ENCODE measurements around the gene CNPY2.
"Not testable (repeated sequence)": the region's sequence is repeated elsewhere in the genome, so short reads cannot be mapped to it uniquely, and the experiment has no call there.

DNA sequence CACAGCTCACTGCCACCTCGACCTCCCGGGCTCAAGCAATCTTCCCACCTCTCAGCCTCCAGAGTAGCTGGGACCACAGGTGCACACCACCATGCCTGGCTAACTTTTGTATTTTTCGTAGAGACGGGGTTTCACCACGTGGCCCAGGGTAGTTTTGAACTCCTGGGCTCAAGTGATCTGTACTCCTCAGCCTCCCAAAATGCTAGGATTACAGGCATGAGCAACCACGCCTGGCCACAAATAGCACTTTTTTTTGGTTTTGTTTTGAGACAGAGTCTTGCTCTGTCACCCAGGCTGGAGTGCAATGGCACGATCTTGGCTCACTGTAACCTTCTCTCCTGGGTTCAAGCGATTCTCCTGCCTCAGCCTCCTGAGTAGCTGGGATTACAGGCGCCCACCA lies 31.5 kb upstream of the CNPY2 start:
- TF ChIP-seq, protein P1, sequence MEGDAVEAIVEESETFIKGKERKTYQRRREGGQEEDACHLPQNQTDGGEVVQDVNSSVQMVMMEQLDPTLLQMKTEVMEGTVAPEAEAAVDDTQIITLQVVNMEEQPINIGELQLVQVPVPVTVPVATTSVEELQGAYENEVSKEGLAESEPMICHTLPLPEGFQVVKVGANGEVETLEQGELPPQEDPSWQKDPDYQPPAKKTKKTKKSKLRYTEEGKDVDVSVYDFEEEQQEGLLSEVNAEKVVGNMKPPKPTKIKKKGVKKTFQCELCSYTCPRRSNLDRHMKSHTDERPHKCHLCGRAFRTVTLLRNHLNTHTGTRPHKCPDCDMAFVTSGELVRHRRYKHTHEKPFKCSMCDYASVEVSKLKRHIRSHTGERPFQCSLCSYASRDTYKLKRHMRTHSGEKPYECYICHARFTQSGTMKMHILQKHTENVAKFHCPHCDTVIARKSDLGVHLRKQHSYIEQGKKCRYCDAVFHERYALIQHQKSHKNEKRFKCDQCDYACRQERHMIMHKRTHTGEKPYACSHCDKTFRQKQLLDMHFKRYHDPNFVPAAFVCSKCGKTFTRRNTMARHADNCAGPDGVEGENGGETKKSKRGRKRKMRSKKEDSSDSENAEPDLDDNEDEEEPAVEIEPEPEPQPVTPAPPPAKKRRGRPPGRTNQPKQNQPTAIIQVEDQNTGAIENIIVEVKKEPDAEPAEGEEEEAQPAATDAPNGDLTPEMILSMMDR (IDR thresholded peaks at IDR 0.05): not testable (repeated sequence)
- not testable (repeated sequence) for TF ChIP-seq POLR2A (IDR thresholded peaks at IDR 0.05)

All from esophagus squamous epithelium (tissue), 4 donors.